HG03025 (cell line): Measurements from ENCODE around the gene SERPINA12.

Experiments used
- ATAC-seq: cut with Tn5 transposase; IDR thresholded peaks from one replicate; pipeline ENCODE4 v1.9.1; 2021; ENCODE audit warnings: mild to moderate bottlenecking, moderate library complexity; ENCODE audit not compliant: unreplicated experiment, low FRiP score

Gene SERPINA12, protein sequence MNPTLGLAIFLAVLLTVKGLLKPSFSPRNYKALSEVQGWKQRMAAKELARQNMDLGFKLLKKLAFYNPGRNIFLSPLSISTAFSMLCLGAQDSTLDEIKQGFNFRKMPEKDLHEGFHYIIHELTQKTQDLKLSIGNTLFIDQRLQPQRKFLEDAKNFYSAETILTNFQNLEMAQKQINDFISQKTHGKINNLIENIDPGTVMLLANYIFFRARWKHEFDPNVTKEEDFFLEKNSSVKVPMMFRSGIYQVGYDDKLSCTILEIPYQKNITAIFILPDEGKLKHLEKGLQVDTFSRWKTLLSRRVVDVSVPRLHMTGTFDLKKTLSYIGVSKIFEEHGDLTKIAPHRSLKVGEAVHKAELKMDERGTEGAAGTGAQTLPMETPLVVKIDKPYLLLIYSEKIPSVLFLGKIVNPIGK

DNA sequence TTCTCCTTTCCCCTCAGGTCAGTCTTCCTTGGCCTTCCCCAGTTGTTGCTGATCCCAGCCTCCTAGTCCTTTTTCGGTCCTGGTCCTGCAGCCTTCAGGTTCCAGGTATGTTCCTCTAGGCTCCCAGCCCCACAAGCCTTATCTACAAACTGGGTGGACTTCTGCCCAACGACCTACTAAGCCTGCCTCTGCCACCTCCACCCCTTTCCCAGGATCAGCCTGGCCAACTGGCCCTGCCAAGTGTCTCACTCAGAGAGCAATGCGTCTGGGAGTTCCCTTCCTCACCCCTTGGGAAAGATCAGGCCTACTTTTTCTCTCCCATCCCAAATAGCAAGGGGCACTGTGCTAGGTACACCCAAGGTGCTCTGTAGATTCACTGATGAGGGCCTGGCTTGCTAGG, at the start of gene SERPINA12:
TSS of gene SERPINA12 (minus strand) at position 114 of the 400 bp plus-strand sequence. CDS start 11,072 bp downstream, outside the sequence.
- ATAC-seq, result no peak

DNA sequence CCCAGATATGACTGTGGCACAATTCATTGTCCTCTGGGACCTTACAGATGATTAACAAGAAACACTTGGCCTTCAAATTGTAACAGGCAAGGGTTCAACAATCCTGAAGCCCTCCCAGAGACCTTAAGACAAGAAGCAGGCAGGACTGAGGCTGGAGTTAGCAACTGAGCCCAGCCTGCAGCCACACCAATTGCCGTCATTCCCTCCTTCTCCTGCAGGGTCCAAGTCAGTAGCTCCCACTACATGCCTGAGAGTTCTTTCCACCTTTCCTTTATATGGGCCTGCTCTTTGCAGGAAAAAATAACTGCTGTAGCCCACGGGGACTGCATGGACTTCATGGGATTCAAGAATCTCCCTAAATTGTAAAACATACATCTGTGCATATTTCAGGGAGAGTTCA, 49.6 kb upstream of the SERPINA12 start:
- ATAC-seq, result no peak

DNA sequence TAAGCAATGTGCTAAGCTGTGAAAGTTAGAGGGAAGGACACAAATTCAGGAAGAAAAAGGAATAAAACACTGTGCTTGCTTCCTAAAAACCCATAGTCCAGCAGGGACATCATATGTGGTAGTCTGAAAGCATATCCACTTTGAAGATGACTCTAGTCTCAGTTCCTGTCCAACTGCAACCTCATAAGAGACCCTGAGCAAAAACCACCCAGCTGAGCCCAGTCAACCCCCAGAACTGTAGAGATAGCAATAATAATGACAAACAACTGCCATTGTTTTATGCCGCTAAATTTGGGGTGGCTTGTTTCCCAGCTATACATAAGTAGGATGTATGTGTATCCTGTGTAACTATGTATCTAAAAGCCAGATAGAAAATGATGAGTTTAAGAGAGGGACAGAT, 48.1 kb upstream of the SERPINA12 start:
- no peak for ATAC-seq

DNA sequence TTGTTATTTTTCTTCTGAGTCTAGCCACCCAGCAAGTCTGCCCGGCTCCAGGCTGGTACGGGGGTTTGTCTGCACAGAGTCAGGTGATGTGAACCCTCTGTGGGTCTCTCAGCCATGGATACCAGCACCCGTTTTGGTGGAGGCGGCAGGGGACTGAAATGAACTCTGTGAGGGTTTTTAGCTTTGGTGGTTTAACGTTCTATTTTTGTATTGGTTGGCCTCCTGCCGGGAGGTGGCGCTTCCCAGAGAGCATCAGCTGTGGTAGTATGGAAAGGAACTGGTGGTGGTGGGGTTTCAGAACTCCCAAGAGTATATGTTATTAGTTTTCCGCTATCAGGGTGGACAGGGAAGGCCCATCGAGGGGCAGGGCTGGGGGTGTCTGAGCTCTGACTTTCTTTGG, 46.7 kb upstream of the SERPINA12 start:
- no peak for ATAC-seq

DNA sequence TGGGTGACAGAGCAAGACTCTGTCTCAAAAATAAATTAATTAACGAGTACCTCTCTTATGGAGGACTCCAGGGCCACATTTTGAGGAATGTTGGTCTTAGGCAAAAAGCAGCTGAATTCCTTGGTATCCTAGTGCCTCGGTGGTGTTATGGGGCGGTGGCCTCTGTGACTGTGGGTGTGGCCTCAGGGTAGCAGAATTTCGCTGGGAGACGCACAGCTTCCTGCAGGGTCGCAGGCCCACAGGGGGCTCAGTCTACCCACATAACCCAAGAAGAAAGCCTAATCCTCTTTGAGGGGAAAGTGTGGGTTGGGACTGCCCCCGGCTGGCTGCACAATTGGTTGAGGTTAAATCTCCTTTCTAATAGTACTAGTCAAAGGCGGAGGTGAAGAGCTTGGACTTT, 40.8 kb upstream of the SERPINA12 start:
- no peak for ATAC-seq

DNA sequence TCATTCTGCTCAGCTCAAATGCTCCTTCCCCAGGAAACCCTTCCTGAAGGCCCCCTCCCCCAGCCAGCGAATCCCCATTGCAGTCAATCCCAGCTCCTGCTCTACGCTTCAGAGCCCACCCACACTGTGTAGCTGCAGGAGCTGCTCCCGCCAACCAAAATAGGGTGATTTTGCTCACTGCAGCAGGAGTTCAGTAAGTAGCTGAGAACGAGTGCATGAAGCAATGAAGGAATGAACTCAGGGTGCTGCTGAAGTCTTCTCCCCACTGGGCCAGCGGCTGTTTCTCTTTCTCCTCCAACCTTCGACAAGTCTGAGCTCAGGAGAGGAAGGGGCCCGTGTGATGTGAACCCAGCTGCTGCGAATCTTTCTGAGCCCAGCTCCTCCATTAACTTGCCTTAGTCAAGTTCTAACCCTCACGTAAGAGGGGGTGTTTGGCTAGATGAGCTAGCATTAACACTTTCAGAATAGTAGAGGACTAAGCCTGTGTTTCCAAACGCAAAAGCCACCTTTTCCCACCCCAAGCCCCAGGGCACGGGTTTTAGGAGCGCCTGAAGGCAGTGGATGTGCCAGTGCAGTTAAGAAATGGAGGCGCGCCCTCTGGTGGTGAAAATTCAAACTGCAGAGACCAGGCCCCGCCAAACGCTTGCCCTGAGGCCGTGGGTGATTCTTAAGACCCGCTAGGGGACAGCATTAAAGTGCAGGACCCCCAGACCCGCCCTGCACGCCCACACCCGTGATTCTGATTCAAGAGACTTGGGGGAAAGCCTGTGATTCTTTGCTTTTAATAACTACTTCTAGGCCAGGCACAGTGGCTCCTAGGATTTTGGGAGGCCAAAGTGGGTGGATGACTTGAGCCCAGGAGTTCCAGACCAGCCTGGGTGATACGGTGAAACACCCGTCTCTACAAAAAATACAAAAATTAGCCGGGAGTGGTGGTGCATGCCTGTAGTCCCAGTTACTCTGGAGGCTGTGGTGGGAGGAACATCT, 40.0 kb upstream of the SERPINA12 start:
- ATAC-seq, result peak; percentile 53

DNA sequence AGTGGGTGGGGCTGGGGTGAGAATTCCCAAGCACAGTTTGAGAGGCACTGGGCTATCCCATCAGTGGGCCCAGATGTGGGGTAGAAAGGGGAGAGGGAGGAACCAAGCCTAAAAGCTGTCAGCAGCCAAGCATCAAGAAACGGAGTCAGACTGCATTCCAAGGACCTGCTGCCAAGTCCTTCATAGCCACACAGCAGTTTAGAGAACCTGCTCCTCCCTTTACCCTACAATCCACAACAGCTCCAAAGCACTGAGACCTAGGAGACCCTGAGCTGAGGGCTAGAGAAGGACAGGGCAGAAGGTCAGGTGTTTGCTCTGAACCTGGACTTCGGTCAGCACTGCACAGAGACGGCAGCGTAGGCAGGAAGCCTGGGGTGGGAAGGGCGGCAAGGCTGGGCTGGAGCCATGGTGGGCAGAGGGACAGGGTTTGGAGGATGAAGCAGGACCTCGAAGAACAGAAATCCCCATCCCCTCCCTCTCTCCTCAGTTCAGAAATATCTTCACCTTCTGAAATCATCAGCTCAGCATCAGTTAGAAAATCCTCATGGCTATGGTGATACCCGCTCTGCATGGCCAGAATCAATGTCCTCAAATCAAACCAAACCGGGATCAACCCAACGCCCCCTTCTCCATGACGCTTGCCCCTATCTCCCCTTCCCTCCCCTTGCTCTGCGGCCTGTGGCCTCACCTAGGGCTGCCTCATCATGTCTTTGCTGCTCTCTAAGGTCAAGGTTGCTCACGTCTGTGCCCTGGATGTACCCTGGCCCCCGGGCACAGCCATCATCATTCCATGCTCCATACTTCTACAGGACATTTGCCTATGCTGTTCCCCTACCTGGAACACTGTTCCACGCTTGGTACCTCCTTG, 39.1 kb upstream of the SERPINA12 start:
- no peak for ATAC-seq

DNA sequence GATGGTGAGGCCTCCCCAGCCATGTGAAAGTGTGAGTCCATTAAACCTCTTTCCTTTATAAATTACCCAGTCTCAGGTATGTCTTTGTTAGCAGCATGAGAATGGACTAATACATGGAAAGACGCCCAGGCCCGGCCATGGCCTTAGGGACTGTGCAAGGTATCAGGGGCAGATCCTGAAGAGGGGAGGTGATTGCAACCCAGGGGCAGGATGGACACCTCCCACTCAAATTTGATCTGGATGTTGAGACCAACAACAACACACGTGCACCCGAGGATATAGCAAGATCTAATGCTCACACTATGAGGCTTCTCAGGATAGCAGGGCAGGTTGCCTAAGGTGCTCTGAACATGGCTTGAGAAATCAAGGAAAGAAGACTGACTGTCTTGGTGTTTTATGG, 38.5 kb upstream of the SERPINA12 start:
- ATAC-seq, result no peak

DNA sequence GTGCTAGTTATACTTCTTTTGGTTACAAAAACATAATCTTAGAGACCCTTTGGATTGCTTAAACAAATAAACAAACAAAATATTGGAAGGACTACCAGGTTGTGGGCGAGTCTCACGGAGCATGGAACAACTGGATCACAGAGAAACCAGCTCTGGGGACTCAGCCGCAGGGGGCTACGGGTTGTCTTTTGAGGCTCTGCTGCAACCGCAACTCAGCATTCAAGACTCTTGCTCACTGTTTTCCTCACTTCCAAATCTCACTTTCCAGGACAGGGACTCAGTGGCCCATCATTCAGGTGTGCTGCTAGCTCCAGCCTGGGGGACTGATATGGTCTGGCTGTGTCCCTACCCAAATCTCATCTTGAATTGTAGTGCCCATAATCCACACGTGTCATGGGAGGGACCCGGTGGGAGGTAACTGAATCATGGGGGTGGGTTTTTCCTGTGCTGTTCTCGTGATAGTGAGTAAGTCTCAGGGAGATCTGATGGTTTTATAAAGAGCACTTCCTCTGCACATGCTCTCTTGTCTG, 37.9 kb upstream of the SERPINA12 start:
- ATAC-seq, result no peak

DNA sequence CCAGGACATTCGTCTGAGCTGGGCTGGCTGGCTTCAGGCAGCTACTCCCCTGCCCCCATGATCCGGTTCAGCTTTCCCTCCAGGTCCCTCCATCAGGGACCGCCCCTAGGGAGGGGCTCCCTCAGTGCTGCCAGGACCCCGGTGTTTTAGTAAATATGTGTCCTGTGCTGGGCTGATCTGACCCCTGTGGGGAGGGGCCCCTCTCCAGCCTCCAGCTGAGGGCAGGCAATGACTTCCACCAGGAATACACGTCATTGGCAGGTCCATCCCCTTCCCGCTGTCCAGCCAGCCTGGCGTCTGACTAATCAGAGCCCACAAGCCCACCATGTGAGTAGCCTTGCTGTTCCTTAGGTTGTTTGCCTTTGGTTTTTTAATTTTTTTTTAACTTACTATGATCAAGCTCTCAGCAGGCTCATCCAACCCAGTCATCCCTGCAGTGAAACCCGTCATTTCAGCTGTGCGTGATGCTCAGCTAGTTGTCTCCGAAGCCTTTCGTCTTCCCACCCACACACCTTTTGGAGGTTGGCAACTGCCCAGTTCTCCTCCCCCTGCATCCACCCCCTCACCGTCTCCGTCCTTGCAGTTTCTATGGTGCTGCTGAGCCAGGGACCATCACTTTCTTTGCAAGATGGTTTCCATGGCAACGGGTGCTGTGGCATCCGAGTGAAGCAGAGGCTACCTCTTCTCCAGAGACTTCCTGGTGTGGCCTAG, 36.0 kb upstream of the SERPINA12 start:
- ATAC-seq, result no peak

DNA sequence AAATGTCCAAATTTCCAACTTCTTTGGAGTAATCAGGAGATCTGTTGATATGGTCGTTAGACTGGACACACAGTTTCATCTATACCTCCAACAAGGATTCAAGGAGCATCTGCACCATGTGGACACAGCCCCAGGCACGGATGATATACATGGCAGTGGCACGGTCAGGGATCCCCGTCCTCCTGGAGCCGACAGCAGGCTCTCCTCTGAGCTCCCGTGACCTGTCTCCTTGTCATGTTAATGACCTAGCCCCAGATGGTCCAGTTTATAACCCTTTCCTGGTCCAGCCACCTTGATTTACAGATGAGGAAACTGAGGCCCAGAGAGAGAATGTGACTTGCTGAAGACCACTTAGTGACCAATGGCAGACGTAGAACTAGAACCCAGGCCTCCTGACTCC, 35.5 kb upstream of the SERPINA12 start:
- no peak for ATAC-seq

DNA sequence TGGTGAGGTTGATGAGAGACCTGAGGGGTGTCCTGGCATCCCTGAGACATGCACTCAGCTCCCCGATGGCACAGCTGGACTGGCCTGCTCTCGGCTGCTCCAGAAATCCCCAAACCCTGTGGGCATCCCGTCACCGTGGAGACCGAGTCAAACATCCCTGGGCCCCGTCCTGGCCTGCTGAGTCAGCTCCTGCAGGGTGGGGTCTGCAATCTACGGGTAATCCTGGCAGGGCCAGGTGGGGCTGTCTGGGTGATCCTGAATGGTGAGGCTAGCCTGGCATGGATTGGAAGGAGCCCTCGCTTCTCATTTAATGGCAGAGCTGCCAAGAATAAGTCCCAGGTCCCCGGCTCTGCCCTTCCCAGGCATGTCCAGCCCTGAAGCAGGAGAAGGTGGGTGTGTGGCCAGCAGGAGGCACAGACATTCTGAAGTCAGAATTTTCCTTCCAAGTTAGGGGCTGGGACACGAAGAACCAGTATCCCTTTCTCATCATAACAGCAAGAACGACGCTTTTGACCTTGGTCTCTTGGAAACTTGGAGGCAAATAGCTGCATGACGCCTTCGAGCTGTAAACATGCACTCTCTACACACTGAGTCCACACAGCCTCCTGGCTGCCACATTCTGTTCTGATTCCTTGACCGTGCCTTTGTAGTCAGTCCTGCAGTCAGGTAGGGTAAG, 34.3 kb upstream of the SERPINA12 start:
- no peak for ATAC-seq

DNA sequence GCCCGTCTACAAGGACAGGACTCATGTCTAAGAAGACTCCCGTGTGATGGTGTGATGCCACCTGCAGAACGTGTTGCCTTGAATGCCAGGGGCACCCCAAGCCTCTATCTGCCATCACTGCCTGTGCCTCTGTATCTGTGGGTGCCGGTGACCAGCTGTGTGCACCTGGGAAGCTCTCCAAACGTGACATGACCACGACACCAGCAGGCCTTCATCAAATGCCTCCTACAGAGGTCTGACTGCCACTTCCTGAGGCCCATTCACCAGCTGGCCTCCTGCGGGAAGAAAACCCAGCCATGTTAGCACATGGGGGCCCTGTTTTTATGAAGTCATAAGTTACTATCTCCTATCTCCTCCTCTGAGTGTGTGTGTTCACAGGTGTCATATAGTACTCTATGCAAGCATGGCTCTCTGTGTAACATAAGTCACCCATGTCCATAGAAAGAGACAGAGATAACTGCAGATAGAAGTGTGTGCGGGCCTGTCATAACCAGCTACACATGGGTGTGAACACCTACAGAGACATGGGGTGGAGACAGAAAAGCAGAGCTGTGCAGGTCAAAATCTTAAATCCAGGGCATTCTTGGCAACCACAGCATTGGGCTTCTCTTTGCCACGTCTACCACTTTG, 33.7 kb upstream of the SERPINA12 start:
- no peak for ATAC-seq

DNA sequence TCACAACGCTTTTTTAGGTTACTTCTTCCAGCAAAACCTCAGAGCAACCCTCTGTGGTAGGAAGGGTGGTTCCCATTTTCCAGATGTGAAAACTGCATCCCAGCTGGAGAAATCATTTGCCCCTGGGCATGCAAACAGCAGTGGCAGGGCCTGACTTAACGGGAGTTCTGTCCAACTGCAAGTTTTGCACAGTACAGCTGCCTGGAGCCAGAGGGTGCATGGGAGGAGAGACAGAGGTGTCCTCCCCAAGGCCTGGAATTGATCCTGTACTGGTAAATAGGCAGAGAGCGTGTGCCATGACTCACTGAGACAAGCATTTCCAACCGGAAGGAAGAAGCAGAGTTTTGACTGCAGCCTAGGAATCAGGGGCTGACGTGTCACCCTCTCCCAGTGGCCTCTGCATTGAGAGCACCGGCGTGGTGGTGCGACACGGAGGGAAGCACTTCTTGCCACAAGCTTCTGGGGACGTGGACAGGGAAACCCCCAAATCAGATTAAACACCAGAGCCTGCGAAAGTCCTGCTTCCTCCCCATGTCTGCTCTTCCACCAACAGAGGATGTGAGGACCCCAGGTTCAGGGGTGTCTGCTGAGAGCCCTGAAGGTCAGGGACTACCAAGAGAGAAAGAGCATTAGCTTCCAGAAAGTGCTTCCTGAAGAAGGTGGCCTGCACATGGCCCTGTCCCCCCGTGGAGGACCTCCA, 33.0 kb upstream of the SERPINA12 start:
- ATAC-seq, result no peak

DNA sequence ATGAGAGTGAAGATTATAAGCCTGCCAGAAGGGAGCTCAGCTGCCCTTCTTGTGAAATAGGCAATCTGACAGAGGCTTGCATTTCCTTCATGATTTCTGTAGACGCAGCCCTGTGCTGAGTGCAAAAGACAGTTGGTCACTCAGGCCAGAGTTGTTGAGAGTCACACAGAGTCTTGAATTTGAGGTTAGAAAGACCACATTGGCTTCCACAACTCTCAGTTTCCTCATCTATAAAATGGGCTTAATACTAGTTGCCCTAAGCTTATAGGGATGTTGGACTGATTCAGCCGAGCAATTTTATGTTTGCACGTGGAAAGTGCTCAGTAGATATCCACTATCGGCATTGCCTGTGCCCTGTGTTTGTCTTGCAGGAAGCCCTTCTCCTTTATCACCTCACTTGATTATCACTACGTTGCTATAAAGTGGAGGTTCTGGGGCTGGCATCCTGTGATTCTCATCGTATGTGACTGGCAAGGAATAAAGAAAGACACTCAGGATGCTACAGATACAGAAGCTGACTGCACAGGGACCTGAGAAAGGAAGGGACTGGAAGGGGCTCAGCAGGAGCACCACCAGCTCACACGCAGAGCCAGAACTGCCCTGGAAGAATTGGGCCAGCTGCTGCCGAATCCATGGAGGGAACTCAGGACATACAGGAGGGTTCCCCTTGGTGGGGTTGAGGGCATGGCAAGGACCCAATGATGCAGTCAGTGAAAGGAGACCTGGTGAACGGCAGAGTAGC, 32.1 kb upstream of the SERPINA12 start:
- no peak for ATAC-seq

DNA sequence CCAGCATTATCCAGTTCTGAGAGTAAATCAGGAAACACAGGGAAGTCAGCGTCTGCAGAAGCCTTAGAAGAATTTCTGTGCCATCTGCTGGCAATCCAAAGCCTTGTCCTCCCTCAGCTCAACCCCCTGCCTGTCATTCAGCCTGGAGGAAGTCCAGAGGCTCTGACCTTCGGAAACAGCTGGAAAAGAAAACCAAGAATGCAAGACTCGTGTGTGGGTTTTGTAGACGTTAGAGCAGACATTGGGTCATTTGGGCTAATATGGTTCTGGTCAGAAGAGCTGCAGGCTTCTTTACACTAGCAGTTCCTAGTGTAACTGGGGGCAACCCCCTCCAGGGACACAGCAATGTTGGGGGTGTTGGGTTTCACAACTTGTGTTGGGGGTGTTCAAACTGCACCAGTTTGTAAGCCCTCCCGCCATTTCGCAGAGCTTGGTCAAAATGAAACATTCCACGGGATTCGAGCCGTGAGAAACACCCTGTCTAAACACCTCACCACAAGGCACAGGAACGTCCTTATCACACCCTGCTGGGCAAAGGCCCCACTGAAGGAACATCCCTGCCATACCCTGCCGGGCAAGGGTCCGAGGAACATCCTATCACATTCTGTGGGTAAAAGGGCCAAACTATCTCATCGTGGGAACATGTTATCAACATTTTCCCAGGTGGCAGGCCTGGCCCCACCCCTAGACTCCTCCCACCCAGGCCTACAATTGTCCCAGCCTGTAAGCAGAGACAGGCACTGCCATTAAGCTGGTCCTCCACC, 30.9 kb upstream of the SERPINA12 start:
- ATAC-seq, result no peak

DNA sequence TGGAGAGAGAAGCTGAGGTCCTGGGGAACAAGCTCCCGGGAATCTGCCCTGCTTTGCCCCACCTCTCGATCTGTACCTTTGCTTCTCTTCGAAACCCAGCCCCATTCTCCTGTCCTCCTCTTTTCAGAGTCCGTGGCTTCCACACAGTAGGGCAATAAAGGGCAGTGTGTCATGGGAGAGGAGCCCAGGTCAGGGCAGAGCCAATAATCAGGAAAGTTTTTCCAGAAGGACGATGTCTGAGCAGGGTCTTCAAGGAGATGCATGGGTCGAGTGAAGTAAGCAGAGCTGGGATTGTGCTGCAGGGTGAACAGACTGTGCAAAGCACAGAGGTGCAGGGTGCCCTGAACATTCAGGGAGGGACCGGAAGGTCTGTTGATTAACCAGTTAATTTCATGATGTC, 29.9 kb upstream of the SERPINA12 start:
- ATAC-seq, result no peak
